Lower leg skin (tissue), 3 donors: ENCODE data around the gene POLR3E.

Source experiments
- POLR2A ChIP-seq, 2 donors: fragments of 450-650 bp; IDR thresholded peaks; one replicate each; pipeline ENCODE4 v1.6.1; 2016 to 2017; ENCODE audit warnings: antibody characterized with exemption in 2 of 2, mild to moderate bottlenecking in 1 of 2, moderate library complexity in 1 of 2
- TF ChIP-seq, protein P1 (sequence below), 3 donors: fragments of 450-650 bp; IDR thresholded peaks; one replicate each; pipeline ENCODE4 v1.5.1; 2016; ENCODE audit warnings: antibody characterized with exemption in 3 of 3, mild to moderate bottlenecking in 3 of 3, moderate library complexity in 2 of 3

DNA sequence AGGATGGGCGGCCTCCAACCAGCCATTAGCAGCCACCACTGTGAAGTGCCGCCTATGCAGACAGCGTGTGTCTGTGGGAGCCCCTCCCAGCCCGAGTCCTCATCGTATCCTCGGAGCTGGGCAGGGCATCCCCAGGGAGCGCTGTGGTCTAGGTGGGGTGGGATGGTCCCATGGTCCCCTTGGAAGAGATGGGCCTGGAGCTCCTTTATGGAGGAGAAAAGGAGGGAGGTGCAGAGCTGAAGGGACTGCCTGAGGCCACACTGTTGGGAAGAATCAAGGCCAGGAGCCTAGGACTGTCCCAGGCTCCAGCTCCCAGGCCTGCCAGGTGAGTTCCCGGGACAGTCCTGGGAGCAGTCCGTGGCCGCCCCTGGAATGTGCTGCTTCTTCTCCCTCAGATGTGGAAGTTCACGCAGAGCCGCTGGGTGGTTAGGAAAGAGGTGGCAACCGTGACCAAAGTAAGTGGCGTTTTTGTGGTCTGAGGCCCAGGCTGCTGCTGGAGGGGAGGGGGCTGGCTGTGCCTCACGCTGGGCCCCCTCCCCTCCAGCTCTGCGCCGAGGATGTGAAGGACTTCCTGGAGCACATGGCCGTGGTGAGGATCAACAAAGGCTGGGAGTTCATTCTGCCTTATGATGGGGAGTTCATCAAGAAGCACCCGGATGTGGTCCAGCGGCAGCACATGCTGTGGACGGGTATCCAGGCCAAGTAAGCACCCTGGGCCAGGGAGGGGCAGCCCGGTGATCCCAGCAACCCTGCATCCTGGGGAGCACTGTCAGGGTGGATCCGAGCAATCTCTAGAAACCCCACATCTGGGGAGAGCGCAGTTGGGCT lies 27.0 kb downstream of the POLR3E start:
- TF ChIP-seq, protein P1, sequence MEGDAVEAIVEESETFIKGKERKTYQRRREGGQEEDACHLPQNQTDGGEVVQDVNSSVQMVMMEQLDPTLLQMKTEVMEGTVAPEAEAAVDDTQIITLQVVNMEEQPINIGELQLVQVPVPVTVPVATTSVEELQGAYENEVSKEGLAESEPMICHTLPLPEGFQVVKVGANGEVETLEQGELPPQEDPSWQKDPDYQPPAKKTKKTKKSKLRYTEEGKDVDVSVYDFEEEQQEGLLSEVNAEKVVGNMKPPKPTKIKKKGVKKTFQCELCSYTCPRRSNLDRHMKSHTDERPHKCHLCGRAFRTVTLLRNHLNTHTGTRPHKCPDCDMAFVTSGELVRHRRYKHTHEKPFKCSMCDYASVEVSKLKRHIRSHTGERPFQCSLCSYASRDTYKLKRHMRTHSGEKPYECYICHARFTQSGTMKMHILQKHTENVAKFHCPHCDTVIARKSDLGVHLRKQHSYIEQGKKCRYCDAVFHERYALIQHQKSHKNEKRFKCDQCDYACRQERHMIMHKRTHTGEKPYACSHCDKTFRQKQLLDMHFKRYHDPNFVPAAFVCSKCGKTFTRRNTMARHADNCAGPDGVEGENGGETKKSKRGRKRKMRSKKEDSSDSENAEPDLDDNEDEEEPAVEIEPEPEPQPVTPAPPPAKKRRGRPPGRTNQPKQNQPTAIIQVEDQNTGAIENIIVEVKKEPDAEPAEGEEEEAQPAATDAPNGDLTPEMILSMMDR (IDR thresholded peaks at IDR 0.05), result no peak
- no peak for TF ChIP-seq POLR2A (IDR thresholded peaks at IDR 0.05)
